HG03135 (cell line): ENCODE results near the gene DTYMK.

ENCODE experiments used
- ATAC-seq: cut with Tn5 transposase; IDR thresholded peaks from one replicate; pipeline ENCODE4 v1.9.1; 2021; ENCODE audit warnings: mild to moderate bottlenecking, moderate library complexity; ENCODE audit not compliant: unreplicated experiment

DTYMK gene

GRCh38 chr2:241708879-241709278, 22.3 kb upstream of the DTYMK start:
- ATAC-seq, result no peak

- ATAC-seq, result no peak
These were observed 19.9 kb upstream of the DTYMK start for GRCh38 chr2:241706537-241706936.

GRCh38 chr2:241703032-241703604, 16.5 kb upstream of the DTYMK start:
- ATAC-seq, result no peak

GRCh38 chr2:241702155-241703031, 15.8 kb upstream of the DTYMK start:
- peak; percentile 72 for ATAC-seq

GRCh38 chr2:241701399-241702154, 15.0 kb upstream of the DTYMK start, which contains the start of gene ING5:
ING5 (plus strand) TSS chr2:241702039; CDS start chr2:241702066, 27 bp downstream.
- ATAC-seq, result peak; percentile 54

- no peak for ATAC-seq
These were observed 14.5 kb upstream of the DTYMK start for GRCh38 chr2:241701149-241701398.

- ATAC-seq, result no peak
These were observed 9.0 kb upstream of the DTYMK start for GRCh38 chr2:241695651-241696050.

- ATAC-seq, result no peak
These were observed 5.8 kb upstream of the DTYMK start for GRCh38 chr2:241692448-241692847.

- no peak for ATAC-seq
These were observed 3.6 kb upstream of the DTYMK start for GRCh38 chr2:241690202-241690717.

GRCh38 chr2:241689306-241689705, 2.7 kb upstream of the DTYMK start:
- ATAC-seq, result no peak

- peak; percentile 18 for ATAC-seq
These were observed 328 bp downstream of the DTYMK start for GRCh38 chr2:241686324-241686649.

GRCh38 chr2:241680827-241681599, 5.6 kb downstream of the DTYMK start:
- ATAC-seq, result no peak

GRCh38 chr2:241680044-241680443, 6.6 kb downstream of the DTYMK start:
- ATAC-seq, result no peak

- ATAC-seq, result no peak
These were observed 7.7 kb downstream of the DTYMK start for GRCh38 chr2:241678784-241679540.

- no peak for ATAC-seq
These were observed 8.3 kb downstream of the DTYMK start for GRCh38 chr2:241678307-241678706.

GRCh38 chr2:241677392-241677791, 9.2 kb downstream of the DTYMK start:
- ATAC-seq, result no peak

- ATAC-seq, result no peak
These were observed 9.9 kb downstream of the DTYMK start for GRCh38 chr2:241676665-241677064.

- no peak for ATAC-seq
These were observed 10.7 kb downstream of the DTYMK start for GRCh38 chr2:241675885-241676284.

- ATAC-seq, result no peak
These were observed 12.6 kb downstream of the DTYMK start for GRCh38 chr2:241673797-241674725.
